Embryonic facial prominence (tissue), 1 donor: ENCODE results near the gene DCAF12.

Source experiments
- DNase-seq: peaks from one replicate; pipeline ENCODE4 v3.0.0-alpha.2; 2016; ENCODE audit errors: extremely low spot score

Gene DCAF12

DNA sequence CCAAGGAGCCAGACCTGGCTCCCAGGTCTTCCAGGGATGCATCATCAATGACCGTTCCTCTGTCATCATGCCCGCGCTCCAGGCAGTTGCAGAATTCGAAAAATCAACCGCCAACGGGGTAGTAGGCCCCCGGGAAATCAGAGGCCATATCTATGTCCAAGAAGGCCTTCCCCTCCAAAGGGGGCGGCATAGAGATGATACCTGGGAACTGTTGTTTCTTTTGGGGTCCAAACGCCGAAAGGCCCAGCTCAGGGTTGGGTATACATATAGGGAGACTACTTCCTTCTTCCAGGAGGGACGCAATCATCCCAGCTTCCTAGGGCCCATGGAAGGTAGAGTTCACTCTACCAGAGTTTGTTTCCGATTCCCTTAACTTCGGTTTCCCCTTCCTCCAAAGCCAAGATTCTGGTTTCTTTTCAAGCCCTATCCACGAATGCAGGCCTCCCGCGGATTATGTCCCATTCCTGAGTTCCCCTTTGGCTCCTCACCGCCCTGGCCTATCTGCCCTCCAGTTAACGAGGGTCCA lies 754 bp downstream of the DCAF12 start:
- DNase-seq, result no peak

DNA sequence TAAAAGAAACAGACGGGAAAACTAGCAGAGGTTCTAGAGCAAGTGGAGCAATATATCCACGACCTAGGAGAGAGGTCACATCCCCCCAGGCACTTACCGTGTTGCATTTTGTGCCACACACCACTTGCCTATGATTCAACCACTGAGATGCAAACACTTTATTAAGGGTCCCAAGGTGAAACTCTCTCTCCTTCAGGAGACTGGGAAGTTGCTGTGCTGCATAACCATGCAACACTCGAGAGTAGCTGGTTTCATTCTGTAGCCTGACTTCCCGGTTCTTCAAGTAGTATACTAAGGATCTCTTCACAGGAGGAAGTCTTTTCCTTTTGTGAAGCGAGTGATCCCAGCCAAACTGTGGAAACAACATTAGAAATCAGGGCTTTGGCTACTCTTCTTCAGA lies 1.6 kb downstream of the DCAF12 start:
- no peak for DNase-seq

DNA sequence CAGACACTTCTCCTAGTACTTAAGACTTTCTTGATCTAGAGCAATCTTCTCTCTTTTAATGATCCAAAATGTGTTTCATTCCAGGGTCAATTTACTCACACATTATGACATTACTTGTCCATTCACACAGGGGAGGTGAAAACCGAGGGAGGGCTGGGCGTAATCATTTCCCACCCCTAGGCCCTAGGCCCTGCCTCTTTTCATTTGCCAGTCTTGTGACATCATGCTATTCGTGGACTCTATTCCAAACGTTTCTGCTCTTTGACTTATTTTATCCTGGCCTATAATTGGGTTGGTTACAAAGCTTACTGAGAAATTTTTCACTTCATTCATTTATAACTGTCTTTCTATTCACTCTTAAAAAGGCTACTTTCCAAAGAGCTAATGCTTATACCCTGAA lies 2.4 kb downstream of the DCAF12 start:
- no peak for DNase-seq

DNA sequence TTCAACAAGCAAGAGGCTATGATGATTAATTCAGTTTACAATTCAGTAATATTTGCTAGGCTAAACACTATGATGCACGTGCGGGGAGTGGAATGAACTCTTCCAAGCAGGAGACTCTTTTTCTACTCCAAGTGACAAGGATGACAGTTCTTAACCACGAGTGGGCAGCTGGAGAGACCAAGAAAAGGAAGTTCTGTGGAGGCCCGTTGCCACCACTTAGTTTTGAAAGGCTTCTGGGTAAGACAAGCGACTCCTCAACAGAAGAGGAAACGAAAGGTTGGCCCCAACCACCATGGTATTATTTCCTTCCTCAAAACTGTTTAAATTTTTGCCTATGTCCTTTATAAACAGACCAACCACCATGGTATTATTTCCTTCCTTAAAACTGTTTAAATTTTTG lies 2.8 kb downstream of the DCAF12 start:
- no peak for DNase-seq

- no peak for DNase-seq
Observed at GRCh38 chr9:34121996-34122395, 4.5 kb downstream of the DCAF12 start.

- DNase-seq, result no peak
Observed at GRCh38 chr9:34119713-34120112, 6.8 kb downstream of the DCAF12 start.

DNA sequence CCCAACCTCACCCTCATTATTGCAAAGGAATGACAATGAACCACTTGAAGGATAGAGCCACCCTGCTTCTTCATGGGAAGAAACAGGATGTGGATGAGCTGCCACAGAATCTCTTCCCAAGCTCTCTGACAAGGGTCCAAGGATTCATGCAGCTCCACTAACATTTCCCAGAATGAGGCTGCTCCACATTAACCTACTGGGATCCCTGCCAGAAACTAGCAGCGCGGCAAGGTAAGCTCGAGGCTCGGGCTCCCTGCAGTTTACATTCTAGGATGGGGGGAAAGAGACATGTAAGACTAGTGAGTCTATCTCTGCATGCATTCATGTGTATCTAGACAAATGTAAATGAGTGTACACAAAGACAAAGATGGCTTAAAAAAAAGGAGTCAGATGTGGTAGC lies 12.1 kb downstream of the DCAF12 start:
- no peak for DNase-seq

- DNase-seq, result no peak
Observed at GRCh38 chr9:34106110-34106509, 20.4 kb downstream of the DCAF12 start.

DNA sequence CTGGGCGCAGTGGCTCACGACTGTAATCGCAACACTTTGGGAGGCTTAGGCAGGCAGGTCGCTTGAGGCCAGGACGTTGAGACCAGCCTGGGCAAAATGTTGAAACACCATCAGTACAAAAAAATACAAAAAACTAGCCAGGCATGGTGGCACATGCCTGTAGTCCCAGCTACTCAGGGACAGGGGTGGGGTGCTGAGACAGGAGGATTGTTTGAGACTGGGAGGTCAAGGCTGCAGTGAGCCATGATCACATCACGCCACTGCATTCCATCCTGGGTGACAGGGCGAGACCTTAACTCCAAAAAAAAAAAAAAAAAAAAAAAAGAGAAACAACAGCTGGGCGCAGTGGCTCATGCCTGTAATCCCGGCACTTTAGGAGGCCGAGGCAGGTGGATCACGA lies 23.7 kb downstream of the DCAF12 start:
- no peak for DNase-seq

DNA sequence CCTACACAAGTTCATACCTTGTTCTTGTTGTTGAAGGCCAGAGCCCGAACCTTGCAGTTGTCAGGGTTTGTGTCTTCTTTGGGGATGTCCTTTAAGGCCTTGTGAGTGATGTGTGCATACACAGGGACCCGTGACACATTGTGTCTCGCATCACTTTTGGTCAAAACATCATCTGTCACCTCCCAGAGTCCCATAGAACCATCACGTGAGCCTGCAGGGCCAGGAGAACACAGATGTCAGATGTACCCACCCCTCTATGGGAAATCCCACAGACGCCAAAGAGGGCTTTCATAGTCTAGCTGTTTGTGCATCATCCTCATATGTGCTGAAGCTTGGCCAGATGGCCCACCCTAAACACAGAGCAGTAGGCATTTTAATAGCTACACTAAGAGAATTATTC lies 28.2 kb downstream of the DCAF12 start:
- DNase-seq, result no peak

GRCh38 chr9:34097865-34098264 lies 28.6 kb downstream of the DCAF12 start:
- no peak for DNase-seq

GRCh38 chr9:34096751-34097150 lies 29.7 kb downstream of the DCAF12 start:
- DNase-seq, result no peak

DNA sequence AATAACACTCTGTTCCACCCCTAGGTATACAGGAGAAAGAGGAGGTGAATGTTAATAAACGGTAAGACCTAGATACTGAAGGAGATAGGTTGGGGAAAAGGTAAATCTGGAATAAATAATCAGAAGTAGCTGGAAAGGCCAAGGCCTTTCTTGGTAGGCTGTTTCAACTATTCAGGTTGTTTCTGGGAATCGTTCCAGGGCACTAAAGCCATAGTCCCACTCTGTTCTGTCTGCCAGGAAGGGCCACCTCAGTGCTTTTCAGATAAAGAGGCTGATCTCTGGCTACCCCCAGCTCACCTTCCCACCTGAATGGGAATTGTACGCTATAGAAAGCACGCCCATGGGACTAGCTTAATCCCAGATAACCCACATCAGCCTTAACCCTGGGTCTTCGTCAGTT lies 32.9 kb downstream of the DCAF12 start:
- DNase-seq, result no peak

DNA sequence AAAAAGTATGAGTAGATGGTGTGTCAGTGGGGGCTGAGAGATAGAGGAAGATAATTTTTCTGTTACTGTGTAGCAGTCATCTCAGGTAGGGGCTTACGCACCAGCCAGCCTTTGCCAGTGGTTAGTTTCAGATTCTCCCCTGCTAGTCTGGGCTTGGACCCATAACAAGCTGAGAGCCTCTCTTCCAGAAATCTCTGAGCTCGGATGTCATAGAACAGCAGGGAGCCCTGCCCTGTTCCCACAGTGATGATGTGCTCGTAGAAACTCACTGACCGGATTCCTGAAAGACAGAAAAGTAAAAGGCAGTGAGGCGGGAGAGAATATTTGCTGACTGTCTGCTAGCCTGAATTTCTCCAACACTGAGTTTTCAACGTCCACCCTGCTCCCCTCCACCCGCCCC lies 37.2 kb downstream of the DCAF12 start:
- no peak for DNase-seq

GRCh38 chr9:34087370-34087769 lies 39.1 kb downstream of the DCAF12 start:
- no peak for DNase-seq

GRCh38 chr9:34086864-34087263 lies 39.6 kb downstream of the DCAF12 start:
- DNase-seq, result no peak

GRCh38 chr9:34085581-34086500 lies 40.7 kb downstream of the DCAF12 start:
- DNase-seq, result no peak

DNA sequence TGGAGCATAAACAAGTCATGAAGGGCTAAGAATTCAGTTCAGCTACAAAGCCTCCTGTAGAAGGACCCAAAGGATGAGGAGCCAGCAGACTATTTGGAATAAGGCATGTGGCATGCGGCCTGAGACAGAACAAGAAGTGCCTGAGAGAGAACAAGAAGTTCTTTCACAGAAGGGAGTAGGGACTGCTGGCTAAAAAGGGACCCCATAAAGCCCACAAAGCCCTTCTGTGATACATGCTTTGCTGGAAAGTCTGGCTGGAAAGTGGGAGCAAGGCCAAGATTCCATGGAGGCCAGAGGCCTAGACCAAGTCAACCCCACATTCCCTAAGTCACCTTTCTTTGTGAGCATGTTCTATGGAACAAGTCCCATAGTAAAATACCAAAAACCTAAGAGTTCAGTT lies 41.9 kb downstream of the DCAF12 start:
- no peak for DNase-seq

- no peak for DNase-seq
Observed at GRCh38 chr9:34079181-34079580, 47.3 kb downstream of the DCAF12 start.

DNA sequence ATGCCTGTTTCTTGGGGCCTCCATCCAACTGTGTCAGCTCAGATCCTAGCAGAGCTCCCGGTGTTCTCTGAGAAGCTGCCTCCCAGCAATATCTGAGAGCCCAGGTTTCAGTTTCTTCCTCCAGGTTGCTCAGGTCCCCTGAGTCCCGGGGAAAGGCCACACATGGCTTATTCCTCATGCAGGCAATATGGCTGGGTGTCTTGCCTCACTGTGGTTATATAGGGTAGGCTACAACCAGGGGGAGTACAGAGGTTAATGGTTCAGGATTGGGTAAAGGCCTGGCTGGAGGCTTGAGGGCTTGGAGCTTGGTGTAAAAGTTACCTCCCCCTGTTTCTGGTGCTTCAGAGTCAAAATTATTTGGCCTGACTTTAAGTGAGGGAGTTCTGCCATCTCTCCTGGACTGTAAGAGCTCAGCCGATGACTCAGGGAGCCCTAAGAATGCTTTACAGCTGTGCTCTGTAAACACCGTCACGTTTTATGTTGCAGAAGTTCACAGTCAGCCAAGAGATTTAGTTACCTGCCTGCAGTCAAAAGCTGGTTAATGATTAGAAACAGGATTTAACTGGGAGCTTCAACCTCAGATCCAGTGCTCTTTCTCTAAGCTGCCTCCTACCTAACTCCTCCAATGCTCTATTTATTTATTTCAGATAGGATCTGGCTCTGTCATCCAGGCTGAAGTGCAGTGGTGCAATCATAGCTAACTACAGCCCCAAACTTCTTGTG lies 53.5 kb downstream of the DCAF12 start:
- peak; percentile 68 for DNase-seq

GRCh38 chr9:34072410-34072809 lies 54.1 kb downstream of the DCAF12 start:
- no peak for DNase-seq

GRCh38 chr9:34070606-34071324 lies 55.7 kb downstream of the DCAF12 start:
- no peak for DNase-seq
